Bronchus fibroblast of lung (primary cell): Measurements from ENCODE around the gene PTPN1. TPM values are rescaled to one million over a fixed set of nuclear protein-coding genes. Genes with fewer than 3 reads are reported as not detected.

Source experiments
- total RNA-seq: library from RNA; depleted of rRNA; stranded (reverse); fragments of >200 nt; gene quantifications from 2 replicates; pipeline ENCODE4 v1.2.3, GENCODE V29; 2015

Gene PTPN1
- total RNA-seq = 40.7 and 41.5 TPM in 2 replicates

DNA sequence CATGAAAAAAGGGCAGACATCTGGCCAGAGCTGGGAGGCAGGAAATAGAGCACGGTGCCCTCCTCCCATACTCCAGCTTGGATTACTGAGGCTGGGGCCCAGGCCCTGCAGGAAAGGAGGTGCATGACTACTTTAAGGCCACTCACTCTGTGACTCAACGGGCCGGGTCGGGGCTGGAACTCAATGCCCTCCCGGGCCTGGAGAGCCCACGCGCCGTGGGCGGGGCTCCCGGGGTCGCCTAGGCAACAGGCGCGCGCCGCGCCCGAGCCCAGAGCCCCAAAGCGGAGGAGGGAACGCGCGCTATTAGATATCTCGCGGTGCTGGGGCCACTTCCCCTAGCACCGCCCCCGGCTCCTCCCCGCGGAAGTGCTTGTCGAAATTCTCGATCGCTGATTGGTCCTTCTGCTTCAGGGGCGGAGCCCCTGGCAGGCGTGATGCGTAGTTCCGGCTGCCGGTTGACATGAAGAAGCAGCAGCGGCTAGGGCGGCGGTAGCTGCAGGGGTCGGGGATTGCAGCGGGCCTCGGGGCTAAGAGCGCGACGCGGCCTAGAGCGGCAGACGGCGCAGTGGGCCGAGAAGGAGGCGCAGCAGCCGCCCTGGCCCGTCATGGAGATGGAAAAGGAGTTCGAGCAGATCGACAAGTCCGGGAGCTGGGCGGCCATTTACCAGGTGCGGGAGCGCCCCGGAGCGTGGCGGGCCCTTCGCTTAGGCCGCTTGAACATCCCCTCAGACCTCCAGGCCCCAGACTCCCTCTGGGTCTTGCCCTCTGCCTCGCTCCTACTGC lies at the start of gene PTPN1:
TSS of gene PTPN1 (plus strand) at position 461 of the 783 bp plus-strand sequence. CDS start at position 606, 145 bp downstream.

Other genes with a start within 250 kb of the PTPN1 start
- gene RIPOR3, start 181.2 kb downstream of the PTPN1 start, total RNA-seq = 0.30 and 0.34 TPM in 2 replicates
- gene PARD6B, start 221.2 kb downstream of the PTPN1 start, total RNA-seq = 0.15 and 0.17 TPM in 2 replicates